ENCODE data around the gene GPR42.

DNA sequence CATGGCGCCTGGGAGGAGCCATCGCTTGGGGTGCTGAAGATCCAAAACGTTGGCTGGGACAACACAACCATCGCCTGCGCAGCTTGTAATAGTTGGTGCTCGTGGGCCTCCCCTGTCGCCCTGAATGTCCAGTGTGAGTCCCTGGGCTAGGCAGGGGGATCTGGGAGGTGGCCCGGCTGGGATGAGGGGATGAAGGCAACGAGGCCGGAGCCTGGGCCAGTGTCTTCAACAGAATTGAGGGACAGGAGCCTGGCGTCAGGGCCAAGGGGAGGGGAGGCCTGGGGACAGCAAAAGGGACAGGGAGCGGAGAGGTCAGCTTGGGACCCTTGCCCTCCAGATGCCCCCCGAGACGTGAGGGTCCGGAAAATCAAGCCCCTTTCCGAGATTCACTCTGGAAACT, 29.9 kb upstream of the GPR42 start:
- no peak for TF ChIP-seq CREB1 (IDR thresholded peaks at IDR 0.05; ENCODE audit: low read depth)
- TF ChIP-seq EP300 (IDR thresholded peaks at IDR 0.05; ENCODE audit: borderline replicate concordance) = no peak
- TF ChIP-seq EGR1 (IDR thresholded peaks at IDR 0.05) = no peak
- TF ChIP-seq, protein P1, sequence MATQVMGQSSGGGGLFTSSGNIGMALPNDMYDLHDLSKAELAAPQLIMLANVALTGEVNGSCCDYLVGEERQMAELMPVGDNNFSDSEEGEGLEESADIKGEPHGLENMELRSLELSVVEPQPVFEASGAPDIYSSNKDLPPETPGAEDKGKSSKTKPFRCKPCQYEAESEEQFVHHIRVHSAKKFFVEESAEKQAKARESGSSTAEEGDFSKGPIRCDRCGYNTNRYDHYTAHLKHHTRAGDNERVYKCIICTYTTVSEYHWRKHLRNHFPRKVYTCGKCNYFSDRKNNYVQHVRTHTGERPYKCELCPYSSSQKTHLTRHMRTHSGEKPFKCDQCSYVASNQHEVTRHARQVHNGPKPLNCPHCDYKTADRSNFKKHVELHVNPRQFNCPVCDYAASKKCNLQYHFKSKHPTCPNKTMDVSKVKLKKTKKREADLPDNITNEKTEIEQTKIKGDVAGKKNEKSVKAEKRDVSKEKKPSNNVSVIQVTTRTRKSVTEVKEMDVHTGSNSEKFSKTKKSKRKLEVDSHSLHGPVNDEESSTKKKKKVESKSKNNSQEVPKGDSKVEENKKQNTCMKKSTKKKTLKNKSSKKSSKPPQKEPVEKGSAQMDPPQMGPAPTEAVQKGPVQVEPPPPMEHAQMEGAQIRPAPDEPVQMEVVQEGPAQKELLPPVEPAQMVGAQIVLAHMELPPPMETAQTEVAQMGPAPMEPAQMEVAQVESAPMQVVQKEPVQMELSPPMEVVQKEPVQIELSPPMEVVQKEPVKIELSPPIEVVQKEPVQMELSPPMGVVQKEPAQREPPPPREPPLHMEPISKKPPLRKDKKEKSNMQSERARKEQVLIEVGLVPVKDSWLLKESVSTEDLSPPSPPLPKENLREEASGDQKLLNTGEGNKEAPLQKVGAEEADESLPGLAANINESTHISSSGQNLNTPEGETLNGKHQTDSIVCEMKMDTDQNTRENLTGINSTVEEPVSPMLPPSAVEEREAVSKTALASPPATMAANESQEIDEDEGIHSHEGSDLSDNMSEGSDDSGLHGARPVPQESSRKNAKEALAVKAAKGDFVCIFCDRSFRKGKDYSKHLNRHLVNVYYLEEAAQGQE (IDR thresholded peaks at IDR 0.05; ENCODE audit: low read depth) = no peak
- TF ChIP-seq, protein P2, sequence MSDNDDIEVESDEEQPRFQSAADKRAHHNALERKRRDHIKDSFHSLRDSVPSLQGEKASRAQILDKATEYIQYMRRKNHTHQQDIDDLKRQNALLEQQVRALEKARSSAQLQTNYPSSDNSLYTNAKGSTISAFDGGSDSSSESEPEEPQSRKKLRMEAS (IDR thresholded peaks at IDR 0.05) = no peak
- TF ChIP-seq RAD21 (IDR thresholded peaks at IDR 0.05; ENCODE audit: low read depth) = no peak
- TF ChIP-seq TAF1 (IDR thresholded peaks at IDR 0.05; ENCODE audit: low read depth) = no peak
- no peak for TF ChIP-seq CEBPB (IDR thresholded peaks at IDR 0.05)
- TF ChIP-seq YY1 (IDR thresholded peaks at IDR 0.05; ENCODE audit: low read depth) = no peak

Data from Ishikawa (cell line).